HepG2 (cell line): ENCODE measurements around the gene BCAS3. TPM values are rescaled to one million over a fixed set of nuclear protein-coding genes. Genes with fewer than 3 reads are reported as not detected.

Experiments used
- ATRX ChIP-seq: sonication (generic); formaldehyde crosslinking; IDR thresholded peaks from 2 replicates; pipeline ENCODE4 v1.4.0; 2020; ENCODE audit warnings: missing genetic modification reagents, borderline replicate concordance
- CERS6 ChIP-seq: sonication (generic); formaldehyde crosslinking; IDR thresholded peaks from 2 replicates; pipeline ENCODE4 v1.5.0; 2020; ENCODE audit warnings: missing genetic modification reagents
- GLI4 ChIP-seq: sonication (generic); formaldehyde crosslinking; IDR thresholded peaks from 2 replicates; pipeline ENCODE4 v1.5.1; 2020; ENCODE audit warnings: missing genetic modification reagents, mild to moderate bottlenecking, moderate library complexity, borderline replicate concordance
- GTF2F1 ChIP-seq: fragments of 150-350 bp; IDR thresholded peaks from 2 replicates; pipeline ENCODE4 v1.6.1; 2014; ENCODE audit warnings: low read length
- GZF1 ChIP-seq: sonication (generic); formaldehyde crosslinking; IDR thresholded peaks from 2 replicates; pipeline ENCODE4 v1.5.1; 2020; ENCODE audit warnings: mild to moderate bottlenecking, missing genetic modification reagents
- HNF1A ChIP-seq, 2 experiments: sonication (generic) in 1 of 2; formaldehyde crosslinking in 1 of 2; IDR thresholded peaks; 2 replicates each; pipeline versions ENCODE4 v1.4.0 to v1.6.1; 2016 to 2020; ENCODE audit warnings: borderline replicate concordance in 1 of 2, low read depth in 1 of 2, mild to moderate bottlenecking in 1 of 2, missing genetic modification reagents in 1 of 2
- HNRNPLL ChIP-seq: fragments of 200-400 bp; formaldehyde crosslinking; IDR thresholded peaks from 2 replicates; pipeline ENCODE4 v1.6.1; 2017; ENCODE audit warnings: mild to moderate bottlenecking, low read depth, low read length; ENCODE audit not compliant: poor library complexity, severe bottlenecking
- KDM2A ChIP-seq: sonication (generic); formaldehyde crosslinking; IDR thresholded peaks from 2 replicates; pipeline ENCODE4 v1.4.0; 2020; ENCODE audit warnings: low read depth, missing genetic modification reagents, borderline replicate concordance
- NFIC ChIP-seq: IDR thresholded peaks from 2 replicates; pipeline ENCODE4 v1.6.1; 2012; ENCODE audit warnings: mild to moderate bottlenecking, low read length, inconsistent platforms
- RCOR2 ChIP-seq: IDR thresholded peaks from 2 replicates; pipeline ENCODE4 v1.6.1; 2016; ENCODE audit warnings: missing biosample characterization, missing genetic modification reagents
- SMAD3 ChIP-seq: sonication (generic); formaldehyde crosslinking; IDR thresholded peaks from 2 replicates; pipeline ENCODE4 v1.4.0; 2020; ENCODE audit warnings: missing genetic modification reagents
- SOX13 ChIP-seq, 3 experiments: fragments of 450-650 bp in 1 of 3; sonication (generic) in 1 of 3; formaldehyde crosslinking in 1 of 3; IDR thresholded peaks in 2 of 3; conservative IDR thresholded peaks in 1 of 3; 2 replicates each; pipeline versions ENCODE4 v1.5.0 to v1.6.1; 2016 to 2020; ENCODE audit warnings: antibody characterized with exemption in 1 of 3, mild to moderate bottlenecking in 1 of 3, missing compliant biosample characterization in 1 of 3, missing genetic modification reagents in 1 of 3, moderate library complexity in 1 of 3
- SRY ChIP-seq: sonication (generic); formaldehyde crosslinking; IDR thresholded peaks from 2 replicates; pipeline ENCODE4 v1.8.0; 2022; ENCODE audit warnings: mild to moderate bottlenecking, missing genetic modification reagents
- TRIM24 ChIP-seq: sonication (generic); formaldehyde crosslinking; IDR thresholded peaks from 2 replicates; pipeline ENCODE4 v1.8.0; 2022; ENCODE audit warnings: mild to moderate bottlenecking, missing genetic modification reagents
- WIZ ChIP-seq: sonication (generic); formaldehyde crosslinking; IDR thresholded peaks from 2 replicates; pipeline ENCODE4 v1.5.1; 2020; ENCODE audit warnings: mild to moderate bottlenecking, missing genetic modification reagents
- ZBTB33 ChIP-seq: sonication (generic); formaldehyde crosslinking; IDR thresholded peaks from 2 replicates; pipeline ENCODE4 v1.4.0; 2020; ENCODE audit warnings: missing genetic modification reagents
- ZBTB42 ChIP-seq: sonication (generic); formaldehyde crosslinking; IDR thresholded peaks from 2 replicates; pipeline ENCODE4 v1.5.0; 2020; ENCODE audit warnings: mild to moderate bottlenecking, missing genetic modification reagents
- ZNF136 ChIP-seq: sonication (generic); formaldehyde crosslinking; IDR thresholded peaks from 2 replicates; pipeline ENCODE4 v1.8.1; 2022; ENCODE audit warnings: low read depth, mild to moderate bottlenecking, moderate library complexity, missing genetic modification reagents
- ZNF260 ChIP-seq: sonication (generic); formaldehyde crosslinking; IDR thresholded peaks from 2 replicates; pipeline ENCODE4 v1.4.0; 2020; ENCODE audit warnings: missing genetic modification reagents, low read depth, mild to moderate bottlenecking, borderline replicate concordance
- ZNF431 ChIP-seq: sonication (generic); formaldehyde crosslinking; IDR thresholded peaks from 2 replicates; pipeline ENCODE4 v1.9.0; 2022; ENCODE audit warnings: missing genetic modification reagents, low read depth, mild to moderate bottlenecking, borderline replicate concordance
- ZNF563 ChIP-seq: sonication (generic); formaldehyde crosslinking; IDR thresholded peaks from 2 replicates; pipeline ENCODE4 v1.8.0; 2022; ENCODE audit warnings: mild to moderate bottlenecking, moderate library complexity, missing genetic modification reagents
- ZNF768 ChIP-seq: sonication (generic); formaldehyde crosslinking; IDR thresholded peaks from 2 replicates; pipeline ENCODE4 v1.4.0; 2020; ENCODE audit warnings: missing genetic modification reagents
- polyA plus RNA-seq, 8 experiments: library from polyadenylated mRNA; depleted of rRNA in 3 of 8; stranded (reverse) in 7 of 8; unstranded in 1 of 8; fragments of >200 nt; fragmentation: Illumina TruSeq in 4 of 8; extraction: Trizol in 4 of 8; gene quantifications; 2 replicates each; pipeline versions ENCODE4 v1.2.1 to v1.2.3, GENCODE V29; 2011 to 2016; ENCODE audit warnings: low read depth in 4 of 8, missing spikeins in 1 of 8, mixed read lengths in 1 of 8; ENCODE audit not compliant: insufficient read depth in 1 of 8
- total RNA-seq, 5 experiments: library from RNA; depleted of rRNA; stranded (reverse); fragments of >200 nt; fragmentation: Illumina TruSeq; extraction: Trizol; gene quantifications; 2 replicates each; pipeline ENCODE4 v1.2.3, GENCODE V29; 2016; ENCODE audit warnings: low read depth in 1 of 5

BCAS3 gene
- total and polyA plus RNA-seq, 2 of the 13 experiments (the other 11 are each of a cell fraction or from before 2014, with no cell fraction given), result 10.7 to 11.2 TPM

- TF ChIP-seq WIZ (CRISPR knock-in tag), result no peak
- TF ChIP-seq HNRNPLL, result peak; percentile 70
- TF ChIP-seq GTF2F1, result no peak
- no peak for TF ChIP-seq ZBTB33 (CRISPR knock-in tag)
- no peak for TF ChIP-seq NFIC
- no peak for TF ChIP-seq ZBTB42 (CRISPR knock-in tag)
- no peak for TF ChIP-seq ATRX (CRISPR knock-in tag)
- no peak for TF ChIP-seq GZF1
- TF ChIP-seq ZNF136, result no peak
- no peak for TF ChIP-seq GLI4
- TF ChIP-seq ZNF260, result no peak
- TF ChIP-seq KDM2A (CRISPR knock-in tag), result peak; percentile 95
- TF ChIP-seq HNF1A (IDR thresholded peaks at IDR 0.05; ENCODE audit: low read depth), result no peak
- TF ChIP-seq HNF1A (CRISPR knock-in tag; IDR thresholded peaks at IDR 0.05; ENCODE audit: borderline replicate concordance), result 0 out of 2 replicates have a peak, but pooled peaks have one; percentile 29
- TF ChIP-seq RCOR2 (CRISPR knock-in tag), result no peak
- TF ChIP-seq CERS6, result no peak
- no peak; the same call in 1 of the 2 replicates for TF ChIP-seq ZNF563 (CRISPR knock-in tag)
- TF ChIP-seq TRIM24 (CRISPR knock-in tag), result no peak
- no peak for TF ChIP-seq SRY (CRISPR knock-in tag)
- no peak for TF ChIP-seq ZNF431 (CRISPR knock-in tag)
- TF ChIP-seq SOX13 (IDR thresholded peaks at IDR 0.05), result no peak
- no peak for TF ChIP-seq SOX13 (CRISPR knock-in tag; conservative IDR thresholded peaks at IDR 0.05 in 1 of 2, IDR thresholded peaks at IDR 0.05 in 1 of 2)
- peak; percentile 66; the same call in 1 of the 2 replicates for TF ChIP-seq ZNF768 (CRISPR knock-in tag)
- TF ChIP-seq SMAD3 (CRISPR knock-in tag), result no peak
These were observed 731.9 kb downstream of the BCAS3 start (continued) for GRCh38 chr17:61409301-61410112.
